CD4-positive, alpha-beta T cell treated with Interleukin-17A for 1 hour (primary cell): ENCODE data around the gene SMARCA1.

ENCODE experiments used
- DNase-seq: peaks from one replicate; pipeline ENCODE4 v3.0.0-alpha.2; 2020

SMARCA1 gene

GRCh38 chrX:129530410-129530809 lies 7.1 kb upstream of the SMARCA1 start:
- no peak for DNase-seq

- DNase-seq = no peak
Measured at GRCh38 chrX:129529685-129530281, 6.5 kb upstream of the SMARCA1 start.

- DNase-seq = no peak
Measured at GRCh38 chrX:129525896-129526295, 2.6 kb upstream of the SMARCA1 start.

GRCh38 chrX:129525162-129525561 lies 1.9 kb upstream of the SMARCA1 start:
- no peak for DNase-seq

- DNase-seq = no peak
Measured at GRCh38 chrX:129524250-129524850, 1.1 kb upstream of the SMARCA1 start.

- no peak for DNase-seq
Measured at GRCh38 chrX:129522184-129523078, 859 bp downstream of the SMARCA1 start.

- no peak for DNase-seq
Measured at GRCh38 chrX:129520151-129520550, 3.1 kb downstream of the SMARCA1 start.

GRCh38 chrX:129516402-129516801 lies 6.9 kb downstream of the SMARCA1 start:
- DNase-seq = no peak

- DNase-seq = no peak
Measured at GRCh38 chrX:129512409-129512808, 10.9 kb downstream of the SMARCA1 start.

GRCh38 chrX:129511689-129512088 lies 11.6 kb downstream of the SMARCA1 start:
- DNase-seq = no peak

GRCh38 chrX:129510331-129510730 lies 13.0 kb downstream of the SMARCA1 start:
- no peak for DNase-seq

GRCh38 chrX:129497146-129497843 lies 26.0 kb downstream of the SMARCA1 start:
- DNase-seq = no peak

GRCh38 chrX:129496625-129497024 lies 26.7 kb downstream of the SMARCA1 start:
- DNase-seq = no peak

GRCh38 chrX:129495900-129496299 lies 27.4 kb downstream of the SMARCA1 start:
- DNase-seq = no peak

- DNase-seq = no peak
Measured at GRCh38 chrX:129494887-129495286, 28.4 kb downstream of the SMARCA1 start.

GRCh38 chrX:129493643-129494042 lies 29.6 kb downstream of the SMARCA1 start:
- DNase-seq = no peak

GRCh38 chrX:129490330-129490729 lies 33.0 kb downstream of the SMARCA1 start:
- no peak for DNase-seq

GRCh38 chrX:129488359-129488758 lies 34.9 kb downstream of the SMARCA1 start:
- DNase-seq = no peak

- DNase-seq = no peak
Measured at GRCh38 chrX:129480889-129481288, 42.4 kb downstream of the SMARCA1 start.

- no peak for DNase-seq
Measured at GRCh38 chrX:129478516-129478915, 44.8 kb downstream of the SMARCA1 start.

GRCh38 chrX:129472116-129472515 lies 51.2 kb downstream of the SMARCA1 start:
- DNase-seq = no peak

- no peak for DNase-seq
Measured at GRCh38 chrX:129462707-129463106, 60.6 kb downstream of the SMARCA1 start.

- no peak for DNase-seq
Measured at GRCh38 chrX:129461801-129462456, 61.4 kb downstream of the SMARCA1 start.
